HG03066 (cell line): ENCODE data around the gene SSR4.

ENCODE experiments used
- ATAC-seq: cut with Tn5 transposase; IDR thresholded peaks from one replicate; pipeline ENCODE4 v1.9.1; 2021; ENCODE audit warnings: low read depth; ENCODE audit not compliant: unreplicated experiment

SSR4 gene

DNA sequence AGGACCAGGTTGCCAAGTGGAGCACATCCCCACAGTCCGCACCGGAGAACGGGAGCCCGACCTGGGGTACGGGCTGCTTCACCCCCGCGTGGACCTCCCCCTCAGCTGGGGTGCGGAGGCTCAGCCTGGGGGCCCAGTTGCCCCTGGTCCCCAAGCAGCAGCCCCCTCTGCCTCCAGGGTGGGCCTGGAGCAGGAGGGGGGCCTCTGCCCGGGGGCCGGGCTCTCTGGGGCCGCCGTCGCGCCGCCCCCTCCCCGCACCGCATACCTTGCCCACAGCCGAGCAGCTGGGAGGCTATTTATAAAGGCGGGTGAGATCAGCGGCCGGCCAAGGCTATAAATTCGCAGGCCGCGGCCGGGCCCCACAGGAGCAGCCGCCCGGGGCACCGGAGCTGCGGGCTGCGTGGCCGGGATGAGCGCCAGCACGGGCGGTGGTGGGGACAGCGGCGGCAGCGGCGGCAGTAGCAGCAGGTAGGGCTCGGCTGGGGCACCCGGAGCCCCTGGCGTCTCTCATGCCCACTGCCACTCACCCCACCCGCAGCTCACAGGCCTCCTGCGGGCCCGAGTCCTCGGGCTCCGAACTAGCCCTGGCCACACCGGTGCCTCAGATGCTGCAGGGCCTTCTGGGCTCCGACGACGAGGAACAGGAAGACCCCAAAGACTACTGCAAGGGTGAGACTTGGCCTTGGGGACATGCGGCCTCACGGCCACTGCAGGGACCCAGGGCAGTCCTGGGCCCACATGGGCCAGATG, 13.6 kb upstream of the SSR4 start, which contains the start of gene SRPK3:
Gene SRPK3 (plus strand): TSS at position 364 of the 750 bp plus-strand sequence. CDS start 46 bp downstream, at position 410.
- ATAC-seq, result no peak

DNA sequence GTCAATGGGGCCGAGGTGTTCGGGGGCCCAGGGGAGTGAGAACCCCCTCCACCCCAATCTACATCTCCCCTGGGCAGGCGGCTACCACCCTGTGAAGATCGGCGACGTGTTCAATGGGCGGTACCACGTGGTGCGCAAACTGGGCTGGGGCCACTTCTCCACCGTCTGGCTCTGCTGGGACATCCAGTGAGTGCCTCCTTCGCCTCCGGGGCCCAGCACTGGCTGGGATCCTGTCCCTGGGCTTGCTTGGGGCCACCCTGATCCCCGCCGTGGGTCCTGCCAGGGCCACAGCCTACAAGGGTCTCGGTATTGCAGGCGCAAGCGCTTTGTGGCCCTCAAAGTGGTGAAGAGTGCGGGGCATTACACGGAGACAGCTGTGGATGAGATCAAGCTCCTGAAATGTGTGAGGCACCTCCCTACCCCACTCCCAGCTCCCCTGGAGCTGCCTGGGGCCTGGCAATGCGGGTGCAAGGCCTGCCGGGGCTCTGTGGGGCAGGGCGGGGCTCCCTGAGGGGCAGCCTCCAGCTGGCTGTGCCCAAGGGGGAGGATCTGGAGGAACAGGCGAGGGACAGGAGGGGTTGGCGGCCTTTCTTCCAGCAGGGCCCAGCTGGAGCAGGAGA, 12.9 kb upstream of the SSR4 start:
- no peak for ATAC-seq

DNA sequence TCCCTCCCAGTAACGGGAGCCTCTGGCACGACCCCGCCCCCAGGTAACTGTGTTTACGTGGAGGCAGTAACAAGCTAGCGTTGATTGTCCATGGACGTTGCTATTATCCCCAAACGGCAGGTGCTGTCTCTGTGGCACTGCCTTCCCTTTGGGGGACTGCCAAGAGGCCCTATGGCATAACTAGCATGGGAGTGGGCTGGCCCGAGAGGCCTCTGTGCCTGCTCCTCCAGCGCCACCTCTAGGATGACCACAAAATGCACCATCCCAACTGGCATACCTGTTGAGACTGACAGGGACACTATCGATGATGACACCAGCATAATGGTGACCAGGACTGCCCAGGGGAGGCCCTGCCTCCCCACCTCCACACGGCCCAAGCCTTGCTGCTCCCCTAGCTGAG, 12.2 kb upstream of the SSR4 start:
- no peak for ATAC-seq

DNA sequence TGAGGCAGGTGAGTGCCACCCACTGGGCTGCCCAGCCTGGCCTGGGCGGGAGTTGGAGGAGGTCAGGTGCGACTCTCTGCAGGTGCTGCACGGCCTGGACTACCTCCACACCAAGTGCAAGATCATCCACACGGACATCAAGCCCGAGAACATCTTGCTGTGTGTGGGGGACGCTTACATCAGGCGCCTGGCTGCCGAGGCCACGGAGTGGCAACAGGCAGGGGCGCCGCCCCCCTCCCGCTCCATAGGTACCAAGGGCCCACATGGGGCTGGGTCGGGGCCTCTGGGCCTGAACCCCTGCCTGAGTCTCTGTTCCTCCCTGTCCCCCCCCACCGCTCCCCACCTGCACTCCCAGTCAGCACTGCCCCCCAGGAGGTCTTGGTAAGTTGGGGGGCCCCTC, 11.6 kb upstream of the SSR4 start:
- no peak for ATAC-seq

DNA sequence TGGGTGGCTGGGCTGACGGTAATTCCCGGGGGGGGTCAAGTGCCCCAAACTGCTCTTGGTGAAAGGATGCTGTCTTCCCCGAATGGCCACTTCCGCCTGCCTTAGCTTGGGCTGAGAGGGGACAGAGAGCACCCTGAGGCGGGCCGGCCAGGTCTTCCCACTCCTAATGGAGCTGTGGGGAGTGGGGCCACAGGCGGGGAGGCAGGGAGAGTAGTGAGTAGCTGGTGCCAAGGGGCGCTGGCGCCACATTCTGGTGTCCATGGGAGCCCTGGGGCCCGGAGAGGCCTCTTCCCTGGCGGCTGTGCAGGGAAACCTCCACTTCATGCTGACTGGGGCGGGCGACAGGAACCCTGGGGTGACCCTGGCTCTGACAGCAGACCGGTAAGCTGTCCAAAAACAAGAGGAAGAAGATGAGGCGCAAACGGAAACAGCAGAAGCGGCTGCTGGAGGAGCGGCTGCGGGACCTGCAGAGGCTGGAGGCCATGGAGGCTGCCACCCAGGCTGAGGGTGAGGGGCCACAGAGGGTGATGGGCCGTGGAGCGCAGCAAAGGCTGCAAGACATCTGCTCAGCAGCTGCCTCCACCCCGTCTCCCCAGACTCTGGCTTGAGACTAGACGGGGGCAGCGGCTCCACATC, 11.0 kb upstream of the SSR4 start:
- no peak for ATAC-seq

DNA sequence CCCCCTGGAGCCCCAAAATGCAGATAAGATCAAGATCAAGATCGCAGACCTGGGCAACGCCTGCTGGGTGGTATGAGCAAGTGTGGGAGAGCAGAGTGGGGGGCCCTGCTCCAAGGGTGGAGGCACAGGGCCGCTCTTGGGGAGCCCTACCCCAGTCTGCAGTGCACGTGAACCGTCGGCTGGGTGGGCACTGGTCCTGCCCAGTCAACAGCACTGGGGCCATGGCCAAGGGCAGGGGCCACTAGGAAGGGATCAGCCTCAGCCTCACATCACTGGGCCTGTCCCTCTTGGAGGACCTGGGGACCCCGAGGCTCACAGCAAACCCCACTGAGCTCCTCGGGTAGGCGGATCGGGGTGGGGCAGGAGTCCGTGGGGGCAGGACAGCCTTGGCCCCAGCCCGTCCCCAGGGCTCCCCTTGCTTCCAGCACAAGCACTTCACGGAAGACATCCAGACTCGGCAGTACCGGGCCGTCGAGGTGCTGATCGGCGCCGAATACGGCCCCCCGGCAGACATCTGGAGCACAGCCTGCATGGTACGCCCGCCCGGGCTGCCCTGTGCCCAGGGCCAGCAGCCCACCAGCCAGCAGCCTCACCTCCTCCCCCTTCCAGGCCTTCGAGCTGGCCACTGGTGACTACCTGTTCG, 10.0 kb upstream of the SSR4 start:
- no peak for ATAC-seq

DNA sequence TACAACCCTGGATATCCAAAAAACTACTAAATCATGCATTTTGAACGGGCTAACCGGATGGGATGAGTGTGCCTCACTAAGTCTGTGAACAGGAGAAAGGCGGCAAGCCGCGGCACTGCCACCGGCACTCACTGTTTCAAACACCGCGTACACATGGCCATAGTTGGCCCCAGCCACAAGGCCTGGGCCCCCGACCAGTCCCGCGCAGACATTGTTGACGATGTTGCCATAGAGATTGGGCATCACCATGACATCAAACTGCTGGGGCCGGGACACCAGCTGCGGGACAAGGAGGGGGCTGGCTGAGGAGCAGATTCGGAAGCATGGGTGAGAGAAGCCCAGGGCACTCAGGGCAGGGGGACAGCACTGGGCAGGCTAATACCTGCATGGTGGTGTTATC, 7.8 kb upstream of the SSR4 start:
- ATAC-seq, result no peak

DNA sequence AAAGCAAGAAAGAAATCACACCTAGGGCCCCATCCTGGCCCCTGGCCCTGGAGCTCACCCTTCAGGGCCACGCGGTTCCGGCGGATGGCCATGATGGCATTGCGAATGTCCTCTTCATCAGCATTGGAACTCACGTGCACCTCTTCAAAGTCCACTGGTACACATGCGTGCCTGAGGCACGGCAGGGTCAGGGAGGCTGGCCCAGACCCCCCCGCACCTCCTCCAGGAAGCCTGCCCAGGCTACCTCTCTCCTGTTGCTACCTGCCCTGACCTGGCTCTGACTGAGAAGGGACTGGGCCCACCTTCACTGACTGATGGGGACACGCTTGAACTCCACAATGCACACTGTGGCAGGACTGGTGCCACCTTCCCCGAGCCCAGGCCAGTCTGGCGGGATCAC, 4.8 kb upstream of the SSR4 start:
- ATAC-seq, result no peak

DNA sequence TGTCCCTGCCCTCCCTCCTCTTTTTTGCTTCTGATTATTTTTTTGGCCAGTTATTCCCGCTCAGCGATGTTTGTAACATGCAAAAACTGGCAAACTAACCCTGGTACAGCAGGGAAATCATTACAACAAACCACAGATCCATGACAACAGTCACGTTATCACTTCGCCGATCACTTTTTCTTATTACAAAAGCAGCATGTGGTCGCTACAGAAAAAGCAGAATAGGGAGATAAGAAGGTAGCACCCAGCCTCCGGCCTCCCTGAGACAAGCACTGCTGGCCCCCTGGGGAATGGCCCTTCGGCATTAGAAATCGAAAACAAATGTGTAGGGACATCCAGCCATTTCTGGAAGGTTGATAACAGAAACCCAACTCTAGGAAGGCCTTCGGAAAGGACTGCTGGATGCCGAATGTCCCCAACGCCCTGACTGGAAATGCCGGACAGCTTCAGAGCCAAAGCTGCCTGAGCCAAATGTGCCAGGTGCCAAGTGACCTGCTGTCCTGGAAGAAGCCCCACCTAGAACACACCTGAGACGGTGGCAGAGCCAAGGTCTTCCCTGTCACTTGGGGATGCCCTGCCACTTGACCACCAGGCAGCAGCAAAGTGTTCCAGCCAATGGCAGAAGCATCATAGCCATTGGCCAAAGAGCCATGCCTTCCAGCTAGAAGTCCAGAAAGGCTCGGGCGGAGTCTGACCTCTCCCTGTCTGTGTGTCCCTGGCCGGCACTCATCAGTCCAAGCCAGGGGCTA, 3.2 kb upstream of the SSR4 start:
- no peak for ATAC-seq

DNA sequence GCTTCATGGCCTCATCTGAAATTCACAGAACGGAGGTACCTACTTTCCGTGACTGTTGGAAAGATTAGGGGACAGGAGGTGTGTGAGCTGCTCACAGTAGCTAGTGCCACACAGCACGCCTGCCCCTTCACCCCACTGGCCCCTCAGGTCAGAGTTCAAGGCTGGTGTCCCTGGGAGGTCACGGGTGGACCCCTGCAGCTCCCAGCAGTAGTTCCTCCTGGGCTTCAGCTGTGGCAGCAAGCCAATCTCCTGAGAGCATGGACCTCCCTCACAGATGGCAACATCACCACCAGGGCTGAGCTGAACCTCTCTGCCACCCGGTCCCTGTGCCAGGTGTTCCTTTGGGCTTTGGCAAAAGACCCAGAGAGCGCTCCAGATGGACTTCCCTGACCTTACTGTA, 2.1 kb upstream of the SSR4 start:
- ATAC-seq, result no peak

DNA sequence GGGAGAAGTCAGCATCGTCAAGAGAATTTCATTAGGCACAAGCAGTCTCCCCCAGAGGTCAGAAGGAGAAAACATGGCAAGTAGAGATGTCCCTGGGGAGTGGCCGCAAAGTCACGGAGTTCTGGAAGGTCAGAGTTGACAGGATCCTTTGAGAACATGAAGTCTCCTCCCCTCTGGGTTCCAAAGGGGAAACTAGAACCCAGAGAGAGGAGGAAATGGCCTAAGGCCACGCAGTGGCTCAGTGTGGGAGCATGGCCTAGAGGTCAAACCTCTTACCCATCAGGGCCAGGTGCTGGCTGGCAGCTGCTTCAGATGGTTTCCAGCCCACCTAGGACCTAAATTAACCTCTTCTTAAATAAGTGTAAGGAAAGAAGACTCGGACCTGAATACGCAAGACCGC, 1.2 kb upstream of the SSR4 start:
- ATAC-seq, result no peak

DNA sequence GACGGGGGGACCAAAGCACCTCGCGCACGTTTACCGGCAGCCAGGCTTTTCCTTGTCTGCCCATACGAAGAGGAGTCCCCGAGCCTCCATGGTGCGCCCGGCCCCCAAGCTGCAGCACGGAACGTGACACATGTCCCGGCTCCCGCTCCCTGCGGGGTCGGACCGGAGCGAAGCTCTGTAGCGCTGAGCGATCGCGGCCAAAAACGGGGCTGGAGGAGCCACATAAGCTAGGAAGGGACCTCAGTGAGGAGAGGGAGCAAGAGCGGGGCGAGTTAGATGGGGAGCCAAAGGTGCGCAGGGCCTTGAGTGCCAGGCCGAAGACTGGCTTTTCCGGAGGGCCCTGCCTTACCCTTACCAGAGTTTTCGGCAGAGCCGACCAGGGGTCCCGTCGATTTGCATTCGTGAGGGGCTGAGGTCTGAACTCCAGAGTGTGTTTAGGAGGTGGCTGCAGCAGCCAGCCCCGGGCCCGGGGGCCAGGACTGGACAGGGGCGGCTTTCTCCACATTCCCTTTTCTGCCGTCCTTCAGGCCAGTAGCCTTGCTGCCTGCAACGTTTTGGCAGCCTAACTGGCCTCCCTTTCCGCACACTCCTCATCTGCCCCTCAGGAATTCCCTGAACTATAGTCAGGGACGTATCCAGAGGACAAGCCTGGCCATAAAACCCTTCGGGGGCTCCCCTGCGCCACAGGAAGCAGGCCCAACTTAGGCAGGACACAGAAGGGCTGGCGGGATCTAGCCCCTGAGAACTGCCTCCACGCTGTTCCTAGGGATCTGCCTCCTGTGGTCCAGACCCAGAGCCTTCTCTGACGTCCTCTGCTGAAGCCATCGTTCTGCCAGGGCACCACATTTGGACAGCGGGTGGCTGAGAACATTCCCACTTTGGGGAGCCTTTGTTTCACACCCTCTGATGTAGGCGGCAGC, 689 bp downstream of the SSR4 start:
- no peak for ATAC-seq

DNA sequence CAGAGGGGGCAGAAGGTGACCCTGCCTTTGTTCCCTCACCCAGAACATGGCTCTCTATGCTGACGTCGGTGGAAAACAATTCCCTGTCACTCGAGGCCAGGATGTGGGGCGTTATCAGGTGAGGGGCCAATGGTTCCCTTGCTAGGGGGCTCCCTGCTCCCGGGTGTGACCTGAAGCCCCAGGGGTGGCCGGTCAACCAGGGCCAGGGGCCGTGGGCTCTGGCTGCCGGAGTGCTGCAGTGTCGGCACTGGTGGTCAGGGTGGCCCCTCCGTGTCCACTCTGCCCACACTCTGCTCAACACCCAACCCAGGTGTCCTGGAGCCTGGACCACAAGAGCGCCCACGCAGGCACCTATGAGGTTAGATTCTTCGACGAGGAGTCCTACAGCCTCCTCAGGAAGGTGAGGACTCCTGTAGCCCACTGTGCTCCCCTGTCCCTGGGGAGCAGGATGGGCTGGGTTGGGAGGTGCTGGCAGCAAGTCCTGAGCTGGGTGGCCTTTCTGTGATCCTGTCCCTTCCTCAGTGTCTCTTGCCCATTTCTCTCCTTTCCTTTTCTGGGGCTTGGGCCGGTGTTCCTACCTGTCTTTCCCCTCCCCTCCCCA, 3.0 kb downstream of the SSR4 start:
- ATAC-seq, result no peak

DNA sequence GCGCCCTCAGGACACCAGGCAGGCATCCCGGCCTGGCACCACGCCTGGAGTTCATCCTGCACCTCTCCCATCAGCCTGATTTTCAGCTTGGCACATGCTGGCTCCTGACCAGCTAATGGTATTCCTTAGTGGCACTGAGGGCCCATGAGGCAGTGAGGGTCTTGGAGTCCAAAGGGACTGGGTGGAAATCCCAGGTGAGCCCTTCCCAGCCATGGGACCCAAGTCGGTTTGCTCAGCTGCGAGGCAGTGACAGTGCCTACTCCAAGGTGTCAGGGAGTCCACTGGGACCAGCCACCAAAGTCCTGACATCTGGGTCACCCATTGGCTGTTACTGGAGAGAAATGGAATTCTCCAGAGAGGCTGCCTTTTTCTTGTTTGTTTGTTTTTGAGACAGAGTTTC, 4.9 kb downstream of the SSR4 start:
- ATAC-seq, result no peak

DNA sequence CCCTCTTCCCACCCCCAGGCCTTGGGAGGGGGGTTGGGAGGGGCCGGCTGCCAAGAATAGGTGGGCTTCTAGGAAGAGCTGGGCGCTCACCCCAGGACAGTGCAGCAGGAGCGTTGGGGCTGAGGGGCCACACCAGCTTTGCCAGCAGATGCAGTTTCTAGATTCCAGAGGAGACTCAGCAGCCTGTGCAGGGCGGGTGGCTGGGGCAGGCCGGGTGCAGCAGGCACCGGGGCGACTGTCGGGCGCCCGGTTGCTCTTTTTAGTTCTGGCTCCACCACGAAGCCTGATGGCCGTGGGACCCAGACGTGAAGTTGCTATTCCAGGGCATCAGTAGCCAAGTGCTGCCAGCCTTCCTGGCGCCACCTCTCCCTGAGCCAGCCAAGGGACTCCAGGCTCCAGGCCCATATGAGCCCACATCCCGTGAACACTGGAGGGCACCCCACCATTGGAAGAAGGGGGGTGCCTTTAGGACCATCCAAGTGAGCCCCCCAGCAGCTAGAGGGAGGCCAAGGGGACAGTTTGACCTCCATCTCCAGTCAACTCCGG, 5.8 kb downstream of the SSR4 start:
- ATAC-seq, result no peak

DNA sequence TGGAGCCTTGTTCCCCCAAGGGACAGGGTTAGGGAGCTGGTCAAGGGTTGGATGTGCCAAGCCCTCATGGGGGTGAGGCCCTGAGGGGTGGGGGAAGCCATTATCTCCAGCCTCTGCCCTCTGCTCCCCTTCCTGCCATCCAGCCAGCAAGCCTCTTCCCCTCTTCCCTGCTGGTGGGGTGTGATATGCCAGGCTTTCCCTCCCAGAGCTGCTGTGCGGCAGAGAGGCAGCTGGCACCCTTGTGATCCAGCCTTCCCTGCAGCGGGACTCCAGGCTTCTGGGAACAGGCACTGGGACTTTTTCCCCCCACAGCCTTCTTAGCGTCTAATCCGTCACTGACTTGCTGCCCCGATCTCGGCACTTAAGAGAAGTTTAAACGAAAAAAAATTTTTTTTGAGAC, 6.3 kb downstream of the SSR4 start:
- ATAC-seq, result no peak

DNA sequence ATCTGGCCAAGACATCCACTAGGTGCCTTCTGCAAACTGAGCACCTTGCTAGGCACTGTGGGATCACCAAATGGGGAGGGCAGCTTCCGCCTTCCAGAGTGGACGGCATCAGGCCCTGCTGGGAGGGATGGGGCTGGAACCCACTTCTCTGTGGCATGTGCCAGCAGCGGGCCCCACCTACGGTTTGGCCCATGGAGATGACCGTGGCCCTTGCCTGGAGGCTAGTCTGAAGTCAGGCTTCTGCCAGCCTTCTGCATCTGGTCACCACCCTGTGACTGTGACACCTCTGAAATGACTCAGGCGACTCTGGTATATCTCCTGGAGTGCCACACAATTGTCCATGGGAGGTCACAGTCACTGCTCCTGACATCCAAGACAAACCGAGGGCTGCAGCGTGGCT, 7.2 kb downstream of the SSR4 start:
- no peak for ATAC-seq

DNA sequence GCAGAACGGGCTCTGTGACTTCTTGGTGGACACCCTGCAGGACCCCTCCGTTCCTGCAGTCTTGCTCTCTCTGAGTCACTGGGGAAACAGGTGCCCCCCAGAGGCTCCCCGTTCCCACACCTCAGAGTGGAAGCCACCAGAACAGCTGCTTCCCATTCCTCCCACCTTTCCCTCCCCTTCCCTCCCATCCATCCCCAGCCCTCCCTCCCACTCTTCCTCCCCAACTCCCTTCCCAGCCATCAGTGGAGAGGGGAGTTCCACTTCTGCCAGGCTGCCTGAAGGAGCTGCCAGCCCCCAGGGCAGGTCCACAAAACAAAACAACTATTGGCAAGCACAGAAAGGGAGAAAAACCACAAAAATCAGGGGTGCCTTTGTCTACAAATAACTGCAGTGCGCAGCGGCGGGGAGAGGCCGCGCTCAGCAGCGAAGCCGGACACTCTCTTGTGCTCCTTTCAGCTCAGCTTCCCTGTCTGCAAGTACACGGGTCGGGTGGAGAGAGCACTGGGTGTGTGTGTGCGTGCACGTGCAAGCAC, 8.1 kb downstream of the SSR4 start:
- ATAC-seq, result no peak
